ENCODE data around the gene PPCDC.
"Not testable (repeated sequence)": the region's sequence is repeated elsewhere in the genome, so short reads cannot be mapped to it uniquely, and the experiment has no call there.

PPCDC gene

DNA sequence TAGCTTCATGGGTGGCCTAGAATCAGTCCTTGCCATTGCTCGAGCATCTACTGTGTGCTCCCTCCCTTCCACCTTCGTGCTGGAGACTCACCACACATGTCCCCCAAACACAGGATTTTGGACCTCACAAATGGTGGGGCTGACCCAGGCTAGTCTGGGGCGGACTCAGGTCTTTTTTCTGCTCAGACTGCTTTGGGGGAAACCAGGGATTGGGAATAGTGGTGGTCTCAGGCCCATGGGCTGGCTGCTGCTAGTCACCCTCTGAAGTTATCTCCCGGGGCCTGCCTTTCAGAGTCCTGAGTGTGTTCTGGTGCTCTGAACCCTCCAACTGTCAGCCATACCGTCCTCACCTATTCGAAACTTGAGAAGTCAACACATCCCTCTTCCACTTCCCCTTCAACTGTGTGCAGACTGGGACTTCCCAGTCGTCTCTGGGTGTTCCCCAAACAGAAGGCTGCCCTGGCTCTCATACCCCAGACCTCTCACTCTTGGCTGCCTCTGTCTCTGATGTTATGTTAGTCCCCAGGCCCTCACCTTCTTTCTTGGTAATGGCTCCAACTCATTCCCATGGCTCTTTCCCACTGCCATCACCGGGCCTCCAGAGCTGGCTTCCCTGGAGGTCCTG is 46.0 kb downstream of the PPCDC start:
- DNase-seq (ENCODE audit: low spot score), result no peak

DNA sequence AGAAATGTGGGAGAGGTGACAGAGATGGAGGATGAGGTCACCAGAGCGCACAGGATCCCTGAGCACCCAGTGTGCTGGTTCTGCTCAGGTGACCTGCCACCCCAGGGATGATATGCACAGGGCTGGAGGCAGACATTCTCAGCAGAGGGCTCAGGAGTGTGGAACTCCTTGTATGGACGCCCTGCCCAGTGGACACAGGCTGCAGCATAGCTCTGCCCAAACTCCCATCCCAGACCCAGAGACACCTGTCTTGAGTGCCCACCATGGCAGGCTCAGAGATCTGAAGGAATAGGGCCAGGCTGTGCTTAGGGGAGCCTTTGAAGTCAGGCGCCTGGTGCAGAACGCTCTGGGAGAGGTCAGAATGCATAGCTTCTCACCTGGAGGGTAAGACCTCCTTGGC is 47.3 kb downstream of the PPCDC start:
- no peak for DNase-seq (ENCODE audit: low spot score)

DNA sequence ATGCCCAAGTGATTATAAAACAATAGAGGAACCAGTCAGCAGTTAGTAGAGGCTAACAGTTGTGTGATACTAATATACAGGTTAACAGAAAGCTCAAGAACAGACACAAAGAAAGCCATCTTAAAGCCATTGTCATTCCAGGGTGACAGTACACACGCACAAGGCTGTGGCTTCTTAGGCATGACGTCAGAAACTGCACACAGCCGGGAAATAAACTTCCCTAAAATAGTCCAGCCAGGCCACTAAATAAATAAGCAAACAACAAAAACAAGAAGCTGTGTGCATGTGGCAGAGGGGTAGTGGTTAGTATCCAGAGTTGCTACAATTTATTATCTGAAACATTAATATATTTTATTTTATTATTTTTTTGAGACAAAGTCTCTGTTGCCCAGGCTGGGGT is 49.8 kb downstream of the PPCDC start:
- no peak for DNase-seq (ENCODE audit: low spot score)

DNA sequence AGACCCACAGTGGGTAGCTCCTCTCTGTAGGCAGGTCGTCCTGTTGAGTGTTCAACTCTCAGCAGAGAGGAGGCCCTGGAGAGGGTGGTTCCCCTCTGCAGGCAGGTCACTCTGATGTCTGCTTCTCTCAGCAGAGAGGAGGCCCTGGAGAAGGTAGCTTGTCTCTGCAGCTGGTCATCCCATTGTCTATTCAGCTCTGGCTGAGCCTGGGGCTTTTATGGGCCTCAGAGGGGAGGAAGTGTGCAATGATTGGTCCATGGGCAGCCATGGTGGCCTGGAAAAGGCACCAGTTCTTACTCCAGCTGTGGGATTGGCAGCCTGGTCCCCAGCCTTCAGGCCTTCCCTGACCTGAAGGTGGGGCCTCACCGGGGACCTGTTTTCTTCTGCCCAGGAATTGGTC is 52.9 kb downstream of the PPCDC start:
- no peak for DNase-seq (ENCODE audit: low spot score)

DNA sequence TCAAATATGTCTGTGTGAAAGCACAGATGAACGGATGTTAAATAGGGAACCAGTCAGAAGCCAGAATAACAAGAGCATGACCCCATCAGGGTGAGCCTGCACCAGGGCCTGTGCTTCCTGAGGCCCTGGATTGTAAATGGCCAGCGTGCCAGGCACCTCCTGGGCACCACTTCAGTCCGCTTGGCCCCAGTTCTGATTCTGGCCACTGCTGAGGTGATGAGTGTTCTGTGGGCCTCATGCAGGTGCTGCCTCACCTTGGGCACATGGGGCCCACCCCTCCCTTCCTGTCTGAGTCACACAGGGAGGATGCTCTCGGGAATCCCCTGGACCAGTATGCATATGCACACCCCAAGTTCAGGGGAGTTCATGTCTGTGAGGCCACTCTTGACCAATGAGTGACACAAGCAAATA is 54.2 kb downstream of the PPCDC start:
- not testable (repeated sequence) for DNase-seq (ENCODE audit: low spot score)

DNA sequence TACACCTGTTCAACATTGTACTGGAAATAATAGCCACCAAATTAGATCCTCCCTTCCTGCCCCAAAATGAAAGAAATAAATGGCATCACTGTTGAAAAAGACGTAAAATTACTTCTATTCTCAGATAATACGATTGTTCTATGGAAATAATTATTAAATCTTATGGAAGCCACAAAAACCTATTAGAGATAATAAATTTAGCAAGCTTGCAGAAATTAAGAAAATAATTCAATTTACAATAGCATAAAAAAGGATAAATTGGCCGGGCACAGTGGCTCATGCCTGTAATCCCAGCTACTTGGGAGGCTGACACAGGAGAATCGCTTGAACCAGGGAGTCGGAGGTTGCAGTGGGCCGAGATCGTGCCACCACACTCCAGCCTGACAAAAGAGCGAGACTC is 57.8 kb downstream of the PPCDC start:
- DNase-seq (ENCODE audit: low spot score), result no peak

DNA sequence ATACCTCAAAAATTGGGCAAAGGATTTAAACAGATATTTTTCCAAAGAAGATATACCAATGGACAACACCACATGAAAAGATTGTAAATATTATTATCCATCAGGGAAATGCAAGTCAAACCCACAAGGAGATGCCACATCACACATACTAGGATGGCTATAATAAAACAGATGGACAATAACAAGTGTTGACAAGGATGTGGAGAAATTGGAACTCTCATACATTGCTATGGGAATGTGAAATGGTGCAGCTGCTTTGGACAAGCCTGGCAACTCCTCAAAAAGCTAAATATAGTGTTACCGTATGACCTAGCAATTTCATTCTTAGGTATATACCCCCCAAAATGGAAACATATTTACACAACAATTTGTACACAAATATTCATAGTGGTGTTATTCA is 59.3 kb downstream of the PPCDC start:
- DNase-seq (ENCODE audit: low spot score), result no peak

DNA sequence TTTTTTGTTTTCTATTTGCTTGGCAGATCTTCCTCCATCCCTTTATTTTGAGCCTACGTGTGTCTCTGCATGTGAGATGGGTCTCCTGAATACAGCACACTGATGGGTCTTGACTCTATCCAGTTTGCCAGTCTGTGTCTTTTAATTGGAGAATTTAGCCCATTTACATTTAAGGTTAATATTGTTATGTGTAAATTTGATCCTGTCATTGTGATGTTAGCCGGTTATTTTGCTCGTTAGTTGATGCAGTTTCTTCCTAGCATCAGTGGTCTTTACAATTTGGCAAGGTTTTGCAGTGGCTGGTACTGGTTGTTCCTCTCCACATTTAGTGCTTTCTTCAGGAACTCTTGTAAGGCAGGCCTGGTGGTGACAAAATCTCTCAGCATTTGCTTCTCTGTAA is 62.3 kb downstream of the PPCDC start:
- DNase-seq (ENCODE audit: low spot score), result not testable (repeated sequence)

DNA sequence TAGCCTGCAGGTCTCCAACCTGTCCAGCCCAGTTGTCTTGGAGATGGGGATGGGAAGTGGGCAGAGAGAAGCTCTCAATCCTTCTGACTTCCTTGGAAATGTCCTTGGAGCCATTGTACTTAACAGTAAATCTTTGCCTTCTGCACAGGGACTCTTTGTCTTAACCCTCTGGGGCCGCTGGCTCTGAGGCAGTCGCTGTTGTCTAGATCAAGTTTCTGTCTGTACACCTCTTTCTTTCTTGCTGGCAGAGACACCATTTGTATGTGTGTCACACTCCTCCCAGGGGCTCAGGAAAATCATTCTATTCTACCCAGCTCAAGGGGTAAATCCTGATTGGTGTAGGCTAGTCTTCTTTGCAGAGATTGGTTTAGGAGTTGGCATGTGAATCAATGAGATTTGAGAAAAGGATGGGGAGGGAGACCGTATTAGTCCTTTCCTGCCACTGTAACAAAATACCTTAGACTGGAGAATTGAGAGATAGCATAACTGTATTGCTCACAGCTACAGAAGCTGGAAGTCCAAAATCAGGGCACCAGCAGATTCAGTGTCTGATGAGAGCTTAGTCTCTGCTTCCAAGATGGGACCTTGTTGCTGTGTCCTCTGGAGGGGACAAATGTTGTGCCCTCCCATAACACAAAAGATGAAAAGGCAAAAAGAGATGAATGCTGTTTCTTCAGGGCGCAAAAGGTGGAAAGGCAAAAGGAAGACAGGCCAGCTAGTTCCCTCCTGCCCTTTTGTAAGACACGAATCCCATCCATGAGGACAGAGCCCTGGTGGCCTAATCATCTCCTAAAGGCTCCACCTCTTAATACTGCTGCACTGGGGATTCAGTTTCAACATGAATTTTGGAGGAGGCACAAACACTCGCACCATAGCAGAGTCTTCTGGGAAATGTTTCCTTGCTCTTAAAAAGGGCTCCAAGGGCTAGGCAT is 66.3 kb downstream of the PPCDC start:
- DNase-seq (ENCODE audit: low spot score), result no peak

DNA sequence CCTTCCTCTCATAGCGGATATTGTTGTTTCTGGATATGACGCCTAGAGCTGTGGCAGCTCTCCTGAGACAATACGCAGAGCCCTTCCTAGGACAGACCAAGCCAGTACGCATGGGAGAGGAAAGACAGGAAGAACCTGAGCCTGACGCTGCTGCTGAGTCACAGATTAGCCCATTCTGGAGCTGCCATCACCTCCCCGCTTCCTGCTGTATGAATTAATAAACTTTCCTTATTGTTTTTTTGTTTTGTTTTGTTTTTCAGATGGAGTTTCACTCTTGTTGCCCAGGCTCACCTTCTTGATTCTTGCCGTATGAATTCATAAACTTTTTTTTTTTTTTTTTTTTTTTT is 67.0 kb downstream of the PPCDC start:
- DNase-seq (ENCODE audit: low spot score), result no peak

DNA sequence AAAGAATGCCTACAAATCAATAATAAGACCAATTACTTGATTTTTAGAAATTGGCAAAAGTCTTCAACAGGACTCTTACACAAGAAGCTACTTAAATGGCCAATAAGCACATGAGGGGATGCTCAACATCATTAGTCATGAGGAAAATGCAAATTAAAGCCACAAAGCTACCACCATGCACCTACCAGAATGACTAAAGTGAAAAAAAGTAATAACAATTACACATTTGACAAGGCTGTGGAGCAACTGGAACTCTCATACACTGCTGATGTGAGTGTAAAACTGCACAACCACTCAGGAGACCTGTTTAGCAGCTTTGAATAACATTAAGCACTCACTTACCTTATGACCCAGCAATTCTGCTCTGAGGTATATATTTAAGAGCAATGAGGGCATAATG is 68.4 kb downstream of the PPCDC start:
- no peak for DNase-seq (ENCODE audit: low spot score)

DNA sequence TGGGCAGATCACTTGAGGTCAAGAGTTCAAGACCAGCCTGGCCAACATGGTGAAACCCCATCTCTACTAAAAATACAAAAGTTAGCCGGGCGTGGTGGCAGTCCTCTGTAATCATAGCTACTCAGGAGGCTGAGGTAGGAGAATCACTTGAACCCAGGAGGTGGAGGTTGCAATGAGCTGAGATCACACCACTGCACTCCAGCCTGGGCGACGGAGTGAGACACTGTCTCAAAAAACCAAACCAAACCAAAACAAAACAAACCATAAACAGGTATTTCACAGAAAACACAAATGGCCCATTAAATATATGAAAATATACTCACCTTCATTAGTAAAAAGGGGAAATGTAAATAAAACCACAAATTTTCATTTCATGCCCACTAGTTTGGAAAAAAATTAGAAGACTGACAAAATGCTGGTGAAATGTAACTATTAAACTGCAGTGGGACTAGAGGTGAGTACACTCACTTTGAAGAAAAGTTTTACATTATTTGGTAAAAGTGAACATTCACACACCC is 71.6 kb downstream of the PPCDC start:
- not testable (repeated sequence) for DNase-seq (ENCODE audit: low spot score)

DNA sequence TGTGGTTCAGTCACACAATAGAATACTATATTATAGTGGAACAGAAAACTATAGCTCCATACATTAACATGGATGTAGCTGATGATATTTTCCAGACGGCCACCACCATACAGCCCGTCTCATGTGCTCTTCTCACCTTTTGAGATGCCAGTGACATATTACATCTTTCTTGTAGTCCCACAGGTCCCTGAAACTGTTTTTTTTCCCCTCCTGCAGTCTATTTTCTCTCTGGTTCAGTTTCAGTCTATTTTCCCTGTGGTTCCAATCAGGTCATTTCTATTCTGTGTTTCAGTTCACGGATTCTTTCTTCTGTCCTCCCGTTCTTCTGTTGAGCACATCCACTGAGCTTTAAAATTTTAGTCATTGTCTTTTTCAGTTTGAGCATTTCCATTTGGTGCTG is 72.2 kb downstream of the PPCDC start:
- DNase-seq (ENCODE audit: low spot score), result no peak

DNA sequence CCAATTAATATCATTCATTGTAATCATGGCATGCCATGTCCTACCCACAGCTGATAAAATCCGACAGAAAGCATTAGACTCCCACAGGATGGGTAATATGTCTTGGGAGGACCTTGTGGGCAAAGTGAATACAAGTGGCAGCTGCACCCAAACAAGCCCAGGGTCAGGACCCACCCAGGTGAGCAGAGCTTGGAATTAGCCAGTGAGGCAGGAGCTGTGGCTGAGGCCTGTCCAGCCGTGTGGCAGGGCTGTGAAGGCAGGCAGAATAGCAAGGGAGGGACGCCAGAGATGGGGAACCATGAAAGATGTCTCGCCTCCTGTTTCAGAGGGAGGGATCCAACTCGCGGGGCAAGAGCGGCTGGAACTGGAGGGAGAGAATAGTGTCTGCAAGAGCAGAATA is 74.5 kb downstream of the PPCDC start:
- no peak for DNase-seq (ENCODE audit: low spot score)

DNA sequence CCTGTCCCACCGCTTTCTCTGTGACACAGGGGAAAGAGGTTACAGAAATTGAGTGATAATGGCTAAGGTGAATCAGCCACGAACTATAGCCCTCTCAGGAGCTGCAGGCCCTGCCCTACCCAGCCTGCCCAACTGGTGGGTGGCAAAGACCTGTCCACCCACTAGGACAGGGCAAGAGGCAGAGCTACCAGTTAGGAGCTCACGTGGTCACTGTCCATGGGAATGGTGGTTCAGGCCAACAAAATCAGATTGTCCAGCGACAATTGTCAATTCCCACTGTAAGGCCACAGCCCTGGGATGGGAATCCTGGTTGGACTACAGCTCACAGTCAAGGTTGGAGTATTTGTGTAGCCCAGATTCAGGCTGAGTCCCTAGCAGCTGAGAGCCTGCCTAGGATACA is 75.0 kb downstream of the PPCDC start:
- DNase-seq (ENCODE audit: low spot score), result no peak

All from HuH-7 (cell line).